ENCODE data around the gene CBL.

DNA sequence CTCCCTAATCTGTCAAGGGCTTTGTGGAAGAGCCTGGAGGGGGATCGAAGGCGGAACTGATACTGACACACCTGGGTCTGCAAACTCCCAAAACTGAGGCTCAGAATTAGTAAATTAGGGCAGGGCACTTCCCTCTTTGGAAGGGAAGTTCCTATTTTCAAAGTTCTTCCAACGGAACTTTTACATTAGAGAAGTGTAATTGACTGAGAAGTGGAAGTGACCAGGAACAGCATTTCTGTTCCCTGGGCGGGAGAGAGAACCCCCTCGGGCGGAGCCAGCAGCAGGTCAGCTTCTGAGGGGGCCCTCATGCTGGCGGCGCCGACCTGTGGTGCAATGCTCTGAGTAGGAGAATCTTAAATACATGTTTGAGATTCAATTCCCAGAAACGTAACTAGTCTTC lies 1.1 kb upstream of the CBL start:
- TF ChIP-seq CTCF (IDR thresholded peaks at IDR 0.05) (no peak), POLR2A (IDR thresholded peaks at IDR 0.05) (no peak)
